Uterus (tissue), 4 donors: ENCODE measurements around the gene B3GNT8. TPM values are rescaled to one million over a fixed set of nuclear protein-coding genes. Genes with fewer than 3 reads are reported as not detected.
A peak's percentile ranks its signal among the peaks of the same experiment; 100 is the strongest.

Source experiments
- DNase-seq, 2 donors: peaks; one replicate each; pipeline ENCODE4 v3.0.0-alpha.2; 2019 to 2020
- H3K27ac ChIP-seq, 2 donors: fragments of 200-600 bp; sonication (generic); 1 replicate in 1 of 2; 2 replicates in 1 of 2; pipeline ENCODE4 v1.5.1; 2016 to 2018
- H3K27me3 ChIP-seq, 2 donors: fragments of 200-600 bp; sonication (generic); one replicate each; pipeline ENCODE4 v1.5.1; 2018 to 2019; ENCODE audit warnings: control low read depth in 1 of 2
- H3K36me3 ChIP-seq, 2 donors: fragments of 200-600 bp; sonication (generic); one replicate each; pipeline ENCODE4 v1.5.1; 2019; ENCODE audit warnings: control low read depth in 1 of 2
- H3K4me1 ChIP-seq, 2 donors: fragments of 200-600 bp; sonication (generic); one replicate each; pipeline ENCODE4 v1.5.1; 2018 to 2019; ENCODE audit warnings: control low read depth in 1 of 2
- H3K4me3 ChIP-seq, 2 donors: fragments of 200-600 bp; sonication (generic); 1 replicate in 1 of 2; 2 replicates in 1 of 2; pipeline ENCODE4 v1.5.1; 2018 to 2019; ENCODE audit warnings: mild to moderate bottlenecking in 1 of 2
- H3K9me3 ChIP-seq, 2 donors: fragments of 200-600 bp; sonication (generic); one replicate each; pipeline ENCODE4 v1.5.1; 2019; ENCODE audit warnings: control low read depth in 1 of 2
- CTCF ChIP-seq, 4 experiments: fragments of 200-600 bp in 2 of 4; fragments of 450-650 bp in 2 of 4; sonication (generic) in 2 of 4; IDR thresholded peaks; one replicate each; pipeline ENCODE4 v1.5.1; 2016 to 2019; ENCODE audit warnings: antibody characterized with exemption in 4 of 4, mild to moderate bottlenecking in 2 of 4, moderate library complexity in 1 of 4
- POLR2A ChIP-seq, 2 donors: fragments of 450-650 bp; IDR thresholded peaks; one replicate each; pipeline ENCODE4 v1.6.1; 2016; ENCODE audit warnings: antibody characterized with exemption in 2 of 2, mild to moderate bottlenecking in 1 of 2, moderate library complexity in 1 of 2
- intact Hi-C: fragments of 100-400 bp; cut with DNase I; formaldehyde crosslinking; loops from one replicate; pipeline ENCODE4 v1.15.1; 2023; ENCODE audit warnings: low total_unique reads
- total RNA-seq, 4 donors: library from RNA; depleted of rRNA in 3 of 4; stranded (reverse); fragments of >200 nt in 3 of 4; gene quantifications; one replicate each; pipeline versions ENCODE4 v1.1.0 to v1.2.4, GENCODE V29; 2014 to 2023
- donor health status: DM: yes; HTN: yes; CAD: no.

The B3GNT8 gene
- total RNA-seq, 4 donors from 2014 or later, result 0.83 to 14.1 (median 3.4) TPM; not detected in 1

DNA sequence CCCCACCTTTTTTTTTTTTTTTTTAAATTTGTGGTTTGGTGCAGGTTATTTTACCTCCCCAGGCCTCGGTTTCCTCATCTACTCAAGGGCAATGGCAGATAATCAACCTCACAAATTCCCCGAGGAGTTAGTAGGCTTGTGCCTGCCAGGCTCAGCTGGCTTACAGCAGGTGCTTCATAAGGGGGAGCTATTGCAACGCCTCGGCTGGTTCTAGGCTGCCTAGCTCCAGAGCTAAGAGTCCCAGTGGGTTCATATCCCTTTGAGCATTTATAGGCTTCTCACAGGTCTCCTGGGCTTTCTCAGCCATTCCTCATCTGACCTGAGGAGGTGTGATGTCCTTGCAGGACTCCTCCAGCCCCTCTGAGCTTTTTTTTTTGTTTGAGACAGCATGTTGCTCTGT, 18.9 kb downstream of the B3GNT8 start:
- Histone ChIP-seq H3K9me3 (no peaks in the 10 kb centered on the region), H3K4me3 (no peak overlapping the region), H3K27ac (peak overlapping the region in 1 of 2 donors; percentile 37), H3K4me1 (no peaks in the 10 kb centered on the region), H3K27me3 (no peaks in the 10 kb centered on the region), H3K36me3 (no peaks in the 10 kb centered on the region)
- no peak for TF ChIP-seq CTCF (IDR thresholded peaks at IDR 0.05)
- TF ChIP-seq POLR2A (IDR thresholded peaks at IDR 0.05), result no peak
- DNase-seq, result no peak
- intact Hi-C loops, result no loop called here

DNA sequence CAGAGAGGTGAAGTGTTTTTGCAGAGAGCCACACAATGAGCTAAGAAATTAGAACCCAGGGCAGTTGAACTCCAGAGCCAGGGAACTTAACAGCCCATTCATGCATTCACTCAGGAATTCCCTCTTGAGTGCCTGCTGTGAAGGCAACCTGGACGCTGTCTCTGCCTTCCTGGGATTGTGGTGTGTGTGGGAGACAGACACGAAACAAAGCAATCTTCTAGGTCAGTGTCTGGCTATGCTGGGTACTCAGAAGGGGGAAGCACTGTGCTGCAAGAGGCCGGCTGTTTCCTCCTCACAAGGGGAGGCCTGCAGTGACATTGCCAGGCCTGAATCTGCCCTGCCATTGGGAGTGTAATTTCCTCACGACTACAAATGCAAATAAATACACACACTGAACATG, 19.9 kb downstream of the B3GNT8 start:
- intact Hi-C loops, result no loop called here
- Histone ChIP-seq H3K4me3 (no peak overlapping the region), H3K4me1 (no peaks in the 10 kb centered on the region), H3K9me3 (no peaks in the 10 kb centered on the region), H3K27ac (no peak overlapping the region), H3K36me3 (no peaks in the 10 kb centered on the region), H3K27me3 (no peaks in the 10 kb centered on the region)
- no peak for DNase-seq
- no peak for TF ChIP-seq POLR2A (IDR thresholded peaks at IDR 0.05)
- TF ChIP-seq CTCF (IDR thresholded peaks at IDR 0.05), result no peak

- intact Hi-C loops, result no loop called here
- Histone ChIP-seq H3K36me3 (no peaks in the 10 kb centered on the region), H3K9me3 (no peaks in the 10 kb centered on the region), H3K4me3 (no peak overlapping the region), H3K27me3 (no peaks in the 10 kb centered on the region), H3K4me1 (no peaks in the 10 kb centered on the region), H3K27ac (no peak overlapping the region)
- no peak for DNase-seq
- TF ChIP-seq POLR2A (IDR thresholded peaks at IDR 0.05) (no peak), CTCF (IDR thresholded peaks at IDR 0.05) (no peak)
Measured at GRCh38 chr19:41405776-41406175, 21.4 kb downstream of the B3GNT8 start.

DNA sequence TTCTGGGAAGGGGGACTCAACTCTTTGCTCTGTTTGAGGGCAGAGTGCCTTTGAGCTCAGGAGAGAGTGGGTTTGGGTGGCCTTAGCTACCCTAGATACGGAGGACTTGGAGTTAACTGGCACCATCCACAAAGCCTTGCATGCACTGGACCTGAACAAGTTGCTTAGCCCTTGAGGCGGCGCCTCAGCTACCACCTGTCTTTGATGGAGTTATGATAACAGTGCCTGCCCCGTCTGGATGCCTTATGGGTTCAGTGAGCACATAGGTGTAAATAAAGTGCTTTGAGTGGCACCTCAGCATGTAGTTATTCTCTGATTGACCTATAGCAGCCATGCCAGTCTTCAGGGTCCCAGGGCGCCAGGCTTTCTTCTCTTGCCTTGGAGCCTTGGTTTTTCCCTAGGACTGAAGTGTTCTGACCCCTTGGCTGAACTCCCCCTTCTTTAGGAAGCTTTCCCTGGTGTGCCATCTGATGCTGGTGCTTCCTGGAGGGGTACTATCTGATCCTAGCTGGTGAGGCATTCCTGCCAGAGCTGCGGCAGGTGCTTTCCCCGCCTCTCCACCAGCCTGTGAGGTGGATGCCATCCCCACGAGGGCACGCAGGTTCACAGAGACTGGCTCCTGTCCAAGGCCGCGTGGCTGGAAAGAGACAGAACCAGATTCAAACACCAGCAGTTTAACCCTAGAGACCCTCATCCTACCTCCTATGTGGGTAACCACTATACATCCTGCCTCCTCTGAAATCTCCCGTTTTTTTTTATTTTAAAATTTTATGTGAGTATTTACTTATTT, 23.8 kb downstream of the B3GNT8 start:
- no peak for TF ChIP-seq POLR2A (IDR thresholded peaks at IDR 0.05)
- no peak for TF ChIP-seq CTCF (IDR thresholded peaks at IDR 0.05)
- Histone ChIP-seq H3K27ac (no peak overlapping the region), H3K9me3 (no peaks in the 10 kb centered on the region), H3K36me3 (no peaks in the 10 kb centered on the region), H3K27me3 (no peaks in the 10 kb centered on the region), H3K4me3 (no peak overlapping the region), H3K4me1 (peaks cover 0 to 6% of the 10 kb centered on the region in 2 donors)
- intact Hi-C loops, result no loop called here
- no peak for DNase-seq

- Histone ChIP-seq H3K27ac (no peak overlapping the region), H3K4me3 (no peak overlapping the region), H3K36me3 (no peaks in the 10 kb centered on the region), H3K9me3 (no peaks in the 10 kb centered on the region), H3K27me3 (no peaks in the 10 kb centered on the region), H3K4me1 (peaks cover 0 to 6% of the 10 kb centered on the region in 2 donors)
- intact Hi-C loops, result no loop called here
- TF ChIP-seq POLR2A (IDR thresholded peaks at IDR 0.05) (no peak), CTCF (IDR thresholded peaks at IDR 0.05) (no peak)
- DNase-seq, result no peak
Measured at GRCh38 chr19:41402010-41402409, 25.2 kb downstream of the B3GNT8 start.
